Gastroesophageal sphincter (tissue), 3 donors: ENCODE data around the gene NBL1.

Experiments used
- EP300 ChIP-seq: sonication (generic); formaldehyde crosslinking; IDR thresholded peaks from one replicate; pipeline ENCODE4 v1.6.1; 2017; ENCODE audit warnings: antibody characterized with exemption, mild to moderate bottlenecking
- POLR2A ChIP-seq, 2 donors: fragments of 450-650 bp; IDR thresholded peaks; one replicate each; pipeline ENCODE4 v1.6.1; 2017; ENCODE audit warnings: antibody characterized with exemption in 2 of 2, mild to moderate bottlenecking in 2 of 2, moderate library complexity in 1 of 2
- TF ChIP-seq, protein P1 (sequence below), 4 experiments: fragments of 200-600 bp in 2 of 4; fragments of 450-650 bp in 2 of 4; sonication (generic) in 1 of 4; IDR thresholded peaks; one replicate each; pipeline ENCODE4 v1.5.1; 2017 to 2019; ENCODE audit warnings: antibody characterized with exemption in 4 of 4, mild to moderate bottlenecking in 2 of 4, moderate library complexity in 2 of 4

DNA sequence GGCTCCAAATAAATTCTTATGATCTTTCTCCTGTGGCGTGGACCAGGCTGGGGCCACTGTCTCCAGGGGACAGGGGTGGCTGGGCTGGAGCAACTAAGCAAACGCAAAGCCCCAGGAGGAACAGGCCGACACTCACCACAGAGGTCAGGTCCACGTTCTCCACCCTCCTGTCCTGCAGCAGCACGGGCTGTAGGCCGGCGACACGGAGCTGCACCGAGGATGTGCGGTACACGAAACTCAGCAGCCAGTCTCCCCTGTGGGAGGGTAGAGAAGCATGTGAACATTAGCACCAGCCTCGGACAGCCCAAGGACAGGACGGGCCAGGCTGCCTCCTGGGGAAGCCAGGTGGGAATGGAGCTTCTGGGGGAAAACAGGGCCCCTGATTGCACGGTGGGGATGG, 50.2 kb downstream of the NBL1 start:
- TF ChIP-seq, protein P1, sequence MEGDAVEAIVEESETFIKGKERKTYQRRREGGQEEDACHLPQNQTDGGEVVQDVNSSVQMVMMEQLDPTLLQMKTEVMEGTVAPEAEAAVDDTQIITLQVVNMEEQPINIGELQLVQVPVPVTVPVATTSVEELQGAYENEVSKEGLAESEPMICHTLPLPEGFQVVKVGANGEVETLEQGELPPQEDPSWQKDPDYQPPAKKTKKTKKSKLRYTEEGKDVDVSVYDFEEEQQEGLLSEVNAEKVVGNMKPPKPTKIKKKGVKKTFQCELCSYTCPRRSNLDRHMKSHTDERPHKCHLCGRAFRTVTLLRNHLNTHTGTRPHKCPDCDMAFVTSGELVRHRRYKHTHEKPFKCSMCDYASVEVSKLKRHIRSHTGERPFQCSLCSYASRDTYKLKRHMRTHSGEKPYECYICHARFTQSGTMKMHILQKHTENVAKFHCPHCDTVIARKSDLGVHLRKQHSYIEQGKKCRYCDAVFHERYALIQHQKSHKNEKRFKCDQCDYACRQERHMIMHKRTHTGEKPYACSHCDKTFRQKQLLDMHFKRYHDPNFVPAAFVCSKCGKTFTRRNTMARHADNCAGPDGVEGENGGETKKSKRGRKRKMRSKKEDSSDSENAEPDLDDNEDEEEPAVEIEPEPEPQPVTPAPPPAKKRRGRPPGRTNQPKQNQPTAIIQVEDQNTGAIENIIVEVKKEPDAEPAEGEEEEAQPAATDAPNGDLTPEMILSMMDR (IDR thresholded peaks at IDR 0.05), result no peak
- no peak for TF ChIP-seq POLR2A (IDR thresholded peaks at IDR 0.05)
- no peak for TF ChIP-seq EP300
